GM19372 (cell line): ENCODE data around the gene DGCR8.

Experiments used
- ATAC-seq: cut with Tn5 transposase; IDR thresholded peaks from one replicate; pipeline ENCODE4 v1.9.1; 2021; ENCODE audit warnings: mild to moderate bottlenecking, low read depth, moderate library complexity; ENCODE audit not compliant: unreplicated experiment

The DGCR8 gene

GRCh38 chr22:20121856-20122415 lies 41.9 kb downstream of the DGCR8 start:
- no peak for ATAC-seq

DNA sequence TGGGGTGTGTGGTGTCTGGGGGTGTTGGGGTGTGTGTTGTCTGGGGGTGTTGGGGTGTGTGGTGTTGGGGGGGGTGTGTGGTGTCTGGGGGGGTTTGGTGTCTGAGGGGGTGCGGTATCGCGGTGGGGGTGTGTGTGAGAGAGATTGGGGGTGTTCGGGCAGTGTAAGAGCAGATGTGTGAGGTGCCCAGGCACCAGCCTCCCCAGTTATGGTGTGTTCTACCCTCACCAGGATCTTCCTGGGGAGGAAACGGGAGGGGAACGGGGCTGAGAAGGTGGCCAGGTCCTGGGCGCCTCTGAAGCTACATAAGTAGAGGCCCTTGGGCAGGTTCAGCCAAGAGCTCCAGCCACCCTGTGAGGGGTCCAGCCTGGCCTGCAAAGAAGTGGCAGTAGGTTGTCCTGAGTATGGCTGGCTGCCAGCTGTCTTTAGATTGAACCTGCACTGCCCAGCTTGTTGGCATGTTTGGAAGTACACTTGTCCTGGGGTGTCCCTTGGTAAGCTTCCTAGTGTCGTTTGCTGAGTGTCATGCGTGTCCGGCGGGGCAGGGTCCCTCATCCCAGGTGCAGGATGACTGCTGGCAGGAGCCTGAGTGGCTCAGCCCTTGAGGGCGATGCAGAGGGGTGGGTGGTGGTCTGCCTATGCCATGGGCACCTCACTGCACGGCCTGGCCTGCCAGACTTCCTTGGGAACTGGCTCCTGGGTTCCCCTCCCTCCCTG lies 43.5 kb downstream of the DGCR8 start:
- ATAC-seq = no peak

DNA sequence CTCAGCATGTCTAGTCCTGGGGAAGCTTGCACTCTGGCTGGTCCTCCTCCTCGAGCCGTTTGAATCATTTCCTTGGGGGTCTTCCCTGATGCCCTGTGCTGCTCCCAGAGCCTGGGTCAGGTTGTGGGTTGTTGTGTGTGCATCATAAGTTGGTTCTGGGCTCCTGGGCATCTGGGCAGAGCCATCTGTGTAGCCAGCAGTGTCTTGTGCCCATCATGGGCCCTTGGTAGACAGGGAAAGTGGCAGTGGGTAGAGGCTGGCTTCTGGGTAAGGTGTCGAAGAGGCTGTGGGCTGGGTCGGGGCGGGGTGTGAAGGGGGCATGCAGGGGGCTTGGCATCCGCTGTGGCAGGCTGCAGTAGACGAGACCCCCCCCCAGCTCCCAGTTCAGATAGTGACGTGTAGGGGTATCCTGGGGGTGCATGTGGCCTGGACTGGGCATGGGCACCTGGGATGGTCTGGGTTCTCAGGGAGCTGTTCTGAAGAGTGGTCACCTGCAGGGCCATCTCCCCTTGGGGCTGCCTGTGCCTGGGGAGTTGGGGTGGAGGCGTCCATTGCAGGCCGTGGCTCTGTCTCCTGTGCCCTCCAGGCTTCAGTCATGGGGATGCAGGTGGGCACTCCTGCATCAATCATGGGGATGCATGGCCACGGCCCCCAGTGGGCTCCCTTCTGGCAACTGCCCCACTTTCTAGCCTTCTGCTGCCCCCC lies 44.2 kb downstream of the DGCR8 start:
- no peak for ATAC-seq

DNA sequence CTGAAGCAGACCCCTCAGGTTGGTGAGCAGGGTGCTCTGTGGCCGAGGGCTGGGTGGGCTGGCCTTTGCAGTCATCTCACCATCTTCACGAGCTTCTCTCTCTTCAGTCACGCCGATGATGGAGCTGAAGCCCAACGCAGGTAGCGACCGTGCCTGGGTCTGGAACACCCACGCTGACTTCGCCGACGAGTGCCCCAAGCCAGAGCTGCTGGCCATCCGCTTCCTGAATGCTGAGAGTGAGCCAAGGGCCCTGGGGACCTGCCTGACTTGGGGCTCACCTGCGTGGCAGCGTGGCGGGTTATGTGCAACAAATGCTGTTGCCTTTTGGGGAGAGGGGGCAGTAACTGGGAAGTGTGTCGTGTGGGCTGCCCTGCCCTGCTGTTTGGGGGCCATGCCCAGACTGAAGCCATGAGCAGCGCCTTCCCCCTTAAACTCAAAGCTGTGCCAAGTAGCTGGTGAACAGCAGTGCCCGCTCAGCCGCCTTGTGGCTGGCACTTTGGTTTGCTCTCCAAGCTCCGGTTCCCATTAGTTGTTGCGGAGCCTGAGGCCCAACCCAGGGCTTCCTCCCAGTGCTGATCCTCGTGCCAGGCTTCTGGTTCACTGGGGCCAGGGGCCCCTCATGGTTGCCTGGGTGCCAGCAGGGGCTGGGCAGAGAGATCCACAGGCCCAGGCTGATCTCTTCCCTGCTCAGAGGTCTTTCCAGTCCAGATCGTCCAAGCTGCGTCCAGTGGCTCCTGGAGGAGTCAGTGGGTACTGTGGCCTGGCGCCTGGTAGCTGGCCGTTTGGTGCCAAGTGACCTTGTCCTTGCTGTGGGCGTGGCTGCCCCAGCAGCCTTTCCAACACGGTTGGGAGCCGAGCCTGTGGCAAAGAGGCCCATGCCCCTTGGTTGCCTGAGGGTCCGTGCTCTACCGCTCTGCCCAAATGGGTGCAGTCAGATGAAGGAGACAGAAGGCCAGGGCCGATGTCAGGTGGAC lies 45.4 kb downstream of the DGCR8 start:
- no peak for ATAC-seq

DNA sequence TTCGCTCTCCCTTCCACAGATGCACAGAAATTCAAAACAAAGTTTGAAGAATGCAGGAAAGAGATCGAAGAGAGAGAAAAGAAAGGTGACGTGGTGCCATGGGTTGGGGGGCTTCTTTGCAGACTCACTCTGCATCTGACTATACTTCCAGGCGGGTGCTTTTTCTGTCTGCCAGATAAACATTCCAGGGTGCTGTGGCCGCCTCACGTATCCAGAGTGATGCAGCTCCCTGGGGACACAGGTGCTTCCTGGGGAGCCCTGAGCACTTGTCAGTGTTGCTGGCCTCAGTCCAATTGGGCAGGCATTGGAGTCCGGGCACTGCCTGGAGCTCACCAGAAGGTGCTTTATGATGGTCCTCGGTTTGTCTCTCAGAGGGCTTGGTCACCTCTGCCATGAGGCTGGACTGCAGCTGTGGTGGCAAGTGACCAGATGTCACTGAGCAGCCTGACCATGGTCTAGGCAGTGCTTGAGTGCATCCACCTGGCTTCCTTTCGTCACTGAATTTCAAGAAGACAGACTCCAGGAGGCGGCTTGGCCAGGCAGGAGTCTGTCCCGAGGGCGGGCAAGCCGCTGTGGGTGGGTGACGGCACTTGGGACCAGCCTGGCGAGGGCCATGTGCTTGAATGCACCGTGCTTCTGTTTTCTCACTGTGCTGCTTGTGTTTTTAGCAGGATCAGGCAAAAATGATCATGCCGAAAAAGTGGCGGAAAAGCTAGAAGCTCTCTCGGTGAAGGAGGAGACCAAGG lies 46.4 kb downstream of the DGCR8 start:
- ATAC-seq = no peak

- no peak for ATAC-seq
Observed at GRCh38 chr22:20127318-20127868, 47.4 kb downstream of the DGCR8 start.

GRCh38 chr22:20127869-20128618 lies 48.0 kb downstream of the DGCR8 start:
- no peak for ATAC-seq

DNA sequence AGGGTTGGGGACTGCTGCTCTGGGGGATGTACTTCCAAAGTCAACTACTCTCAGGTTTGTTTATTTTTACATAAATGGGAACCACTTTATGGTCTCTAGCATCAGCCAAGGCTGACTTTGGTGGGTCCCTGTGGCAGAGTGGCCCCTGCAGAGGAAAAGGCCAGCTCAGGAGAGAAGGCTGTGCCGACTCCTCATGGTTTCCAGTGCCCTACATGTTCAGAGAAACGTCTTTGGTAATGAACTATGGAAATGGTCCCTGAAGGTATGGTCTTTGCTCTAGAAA lies 48.5 kb downstream of the DGCR8 start:
- no peak for ATAC-seq

GRCh38 chr22:20128902-20129746 lies 49.1 kb downstream of the DGCR8 start:
- ATAC-seq = no peak

DNA sequence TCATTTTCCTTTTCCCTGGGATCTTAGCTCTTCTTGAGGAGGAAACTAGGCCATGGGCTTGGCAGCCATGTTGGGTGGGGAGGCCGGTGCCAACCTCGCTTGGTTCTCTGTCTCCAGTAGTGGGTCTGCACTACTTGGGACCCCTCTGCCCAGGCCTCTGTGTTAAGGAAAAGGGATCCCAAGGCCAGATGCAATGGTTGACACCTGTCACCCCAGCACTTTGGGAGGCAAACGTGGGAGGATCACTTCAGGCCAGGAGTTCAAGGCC lies 49.6 kb downstream of the DGCR8 start:
- no peak for ATAC-seq

DNA sequence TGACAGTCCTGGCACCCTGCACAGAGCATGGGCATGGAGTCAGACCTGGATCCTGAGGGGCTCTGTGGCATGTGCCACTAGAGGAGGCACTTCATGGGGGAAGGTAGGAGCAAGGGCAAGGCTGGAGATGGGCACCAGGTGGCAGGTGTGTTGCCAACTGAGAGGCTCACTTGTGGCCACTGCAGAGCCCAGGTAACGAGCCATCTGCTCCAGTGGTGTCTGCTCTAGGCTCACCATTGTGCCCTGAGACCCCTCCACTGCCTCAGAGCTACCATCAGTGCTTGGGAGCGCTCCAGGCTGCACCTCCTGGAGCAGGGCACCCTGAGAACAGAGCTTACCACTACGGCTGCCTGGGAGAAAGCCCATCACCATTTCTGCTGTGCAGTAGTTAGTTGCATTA lies 50.3 kb downstream of the DGCR8 start:
- ATAC-seq = no peak

- ATAC-seq = no peak
Observed at GRCh38 chr22:20130731-20131596, 50.9 kb downstream of the DGCR8 start.

- ATAC-seq = peak; percentile 52
Observed at GRCh38 chr22:20131597-20131858, 51.5 kb downstream of the DGCR8 start, which contains the start of gene ZDHHC8. Gene ZDHHC8 (plus strand): TSS chr22:20131804. CDS start chr22:20131948, 144 bp downstream.

- no peak for ATAC-seq
Observed at GRCh38 chr22:20131859-20132685, 52.0 kb downstream of the DGCR8 start.

DNA sequence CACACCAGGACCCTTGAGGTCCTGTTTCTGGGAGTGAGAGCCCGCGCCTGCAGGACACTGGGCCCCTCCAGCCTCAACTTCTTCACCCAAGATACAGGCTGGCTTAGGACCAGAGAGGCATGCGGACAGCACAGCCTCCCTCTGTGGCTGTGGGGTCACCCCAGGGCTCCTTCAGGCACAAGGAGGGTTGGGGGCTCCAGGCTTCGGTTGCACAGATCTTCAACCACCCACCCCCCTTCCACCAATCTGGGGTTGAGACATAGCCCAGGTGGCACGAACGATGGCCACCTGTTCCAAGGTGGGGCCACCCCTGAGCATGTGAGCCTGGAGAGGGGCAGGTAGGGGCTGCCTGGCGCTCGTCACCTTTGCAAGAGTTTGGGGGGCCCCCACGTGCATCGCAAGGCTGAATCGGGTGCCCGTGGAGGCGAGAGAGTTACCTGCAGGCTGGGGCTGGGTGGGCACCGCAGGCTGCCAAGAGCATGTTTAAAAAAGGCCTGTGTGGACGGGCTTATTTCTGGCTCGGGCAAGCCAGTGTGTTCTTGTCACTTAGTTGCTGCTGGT lies 52.7 kb downstream of the DGCR8 start:
- no peak for ATAC-seq

GRCh38 chr22:20133930-20134549 lies 54.0 kb downstream of the DGCR8 start:
- ATAC-seq = no peak
